Activated CD8-positive, alpha-beta memory T cell treated with anti-CD3 and anti-CD28 coated beads for 48 hours (primary cell): ENCODE data around the gene KCTD2.
"Not testable (repeated sequence)": the region's sequence is repeated elsewhere in the genome, so short reads cannot be mapped to it uniquely, and the experiment has no call there.

Experiments used
- DNase-seq, 3 experiments: peaks; one replicate each; pipeline ENCODE4 v3.0.0-alpha.2; 2020; ENCODE audit warnings: low read depth in 2 of 3, low spot score in 2 of 3

Gene KCTD2

DNA sequence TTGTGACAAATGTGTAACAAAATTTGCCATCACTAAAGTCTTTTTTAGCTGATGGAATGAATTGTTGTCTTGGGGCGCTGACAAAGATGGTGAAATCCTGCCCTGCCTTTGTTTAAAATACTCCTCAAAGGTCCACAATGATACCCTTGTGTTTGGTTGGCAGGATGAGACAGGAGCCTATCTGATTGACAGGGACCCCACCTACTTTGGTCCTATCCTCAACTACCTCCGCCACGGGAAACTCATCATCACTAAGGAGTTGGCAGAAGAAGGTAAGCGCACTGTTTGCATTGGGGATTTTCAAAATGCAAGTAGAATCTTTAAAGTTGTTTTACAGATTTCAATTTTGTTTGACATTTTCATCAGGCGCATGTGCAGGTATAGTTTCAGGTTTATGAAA lies 2.0 kb downstream of the KCTD2 start:
- DNase-seq = no peak

DNA sequence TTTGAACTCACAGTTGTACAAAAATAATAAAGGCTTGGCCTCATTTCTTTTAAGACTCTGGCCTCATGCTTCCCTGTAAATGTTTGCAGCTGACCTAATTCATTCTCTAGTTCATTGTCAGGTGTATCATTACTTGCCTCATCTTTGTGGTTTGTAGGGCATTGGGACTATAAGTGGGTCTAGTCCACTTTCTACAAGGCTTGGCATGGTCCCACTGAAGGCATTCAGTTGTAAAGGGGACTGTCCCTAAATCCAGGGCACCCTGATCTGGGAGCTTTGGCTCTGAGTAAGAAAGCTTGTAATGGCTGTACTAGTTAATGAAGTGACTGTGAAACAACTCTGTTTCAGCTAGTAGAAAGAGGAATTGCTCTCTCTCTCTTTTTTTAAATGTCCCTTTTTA lies 2.7 kb downstream of the KCTD2 start:
- DNase-seq = no peak

DNA sequence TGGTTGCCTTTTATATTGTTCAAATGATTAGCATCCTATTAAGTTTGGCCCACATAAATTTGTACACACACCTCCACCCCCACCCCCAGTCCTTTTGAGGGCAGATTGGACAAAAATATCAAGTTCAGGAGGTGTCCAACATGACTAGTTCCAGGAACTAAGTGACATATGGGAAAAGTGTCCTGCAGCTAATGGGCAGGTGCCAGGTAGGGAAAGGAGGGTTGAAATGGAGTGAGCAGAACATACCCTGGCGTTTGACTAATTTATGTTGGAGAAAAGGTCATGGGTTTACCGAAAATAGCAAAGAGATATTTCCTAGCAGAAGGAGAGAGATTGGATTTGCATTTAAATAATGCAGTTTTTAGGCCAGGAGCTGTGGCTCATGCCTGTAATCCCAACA lies 4.9 kb downstream of the KCTD2 start:
- no peak for DNase-seq

DNA sequence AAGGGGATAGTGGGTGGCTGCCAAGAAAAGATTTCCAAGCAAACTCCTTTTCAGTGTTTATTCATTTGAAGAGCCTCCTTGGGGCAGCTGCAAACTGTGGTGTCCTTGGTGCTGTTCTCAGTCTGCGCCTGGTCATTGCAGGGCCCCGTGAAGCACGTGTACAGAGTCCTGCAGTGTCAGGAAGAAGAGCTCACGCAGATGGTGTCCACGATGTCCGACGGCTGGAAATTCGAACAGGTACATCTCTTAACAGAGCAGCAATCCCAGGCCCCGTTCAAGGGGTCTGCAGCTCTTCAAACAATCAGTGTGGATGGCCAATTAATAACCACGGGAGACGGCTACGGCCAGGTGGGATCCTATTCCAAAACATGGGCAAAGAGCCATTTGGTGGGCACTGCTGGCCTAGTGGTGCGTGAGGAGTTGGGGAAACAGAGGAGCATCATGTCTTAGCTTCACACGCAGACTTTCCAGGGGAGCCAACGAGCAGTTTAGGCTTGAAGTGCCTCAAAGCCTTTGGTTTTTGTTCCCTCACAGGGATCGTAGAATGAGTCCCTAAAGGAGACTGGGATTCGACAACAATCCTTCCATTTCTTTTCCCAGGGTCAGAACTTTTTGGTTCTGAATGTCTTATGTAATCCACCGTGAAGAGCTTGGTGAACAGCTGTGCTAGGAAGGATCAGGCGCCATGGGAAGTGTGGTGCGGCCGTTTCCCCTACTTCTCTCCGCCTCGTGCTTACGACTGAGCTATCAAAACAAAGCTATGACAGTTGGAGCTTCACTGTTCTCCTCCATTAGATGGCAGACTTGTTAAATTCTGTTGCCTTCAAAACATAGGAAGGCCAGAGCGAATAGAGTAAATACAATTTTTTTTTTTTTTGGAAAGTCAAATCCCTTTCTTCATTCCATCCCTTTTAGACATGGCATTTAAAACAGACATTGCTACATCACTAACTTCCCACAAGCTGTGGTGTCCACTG lies 12.6 kb downstream of the KCTD2 start:
- DNase-seq = no peak

DNA sequence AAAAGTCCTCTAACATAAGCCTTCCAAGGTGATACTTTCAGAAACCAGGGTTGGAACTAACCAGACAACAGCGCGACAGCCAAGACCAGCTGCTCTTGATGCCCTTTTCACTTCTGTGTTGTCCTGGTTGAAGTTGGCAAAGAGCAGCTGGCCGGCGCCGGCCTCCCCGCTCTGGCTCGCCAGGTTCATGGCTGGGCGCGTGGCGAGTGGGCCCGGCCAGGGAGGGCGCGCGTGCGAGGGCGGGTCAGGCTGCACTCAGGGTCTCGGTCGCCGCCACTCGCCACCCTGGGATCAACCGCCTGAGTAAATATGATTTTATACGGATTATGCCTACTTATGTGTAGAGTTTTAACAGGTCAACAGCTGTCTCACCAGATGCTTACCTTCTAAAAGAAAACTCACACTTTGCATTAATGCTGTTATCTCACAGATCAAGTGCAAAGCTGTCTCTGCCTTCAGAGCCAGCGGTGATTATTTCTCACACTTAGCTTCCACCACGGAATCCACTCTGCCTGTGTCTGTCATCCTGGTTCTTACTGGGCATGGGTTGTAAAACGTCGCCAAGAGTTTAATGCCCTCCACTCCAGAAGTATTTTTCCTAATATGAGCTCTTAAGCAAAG lies 13.5 kb downstream of the KCTD2 start:
- DNase-seq = no peak

DNA sequence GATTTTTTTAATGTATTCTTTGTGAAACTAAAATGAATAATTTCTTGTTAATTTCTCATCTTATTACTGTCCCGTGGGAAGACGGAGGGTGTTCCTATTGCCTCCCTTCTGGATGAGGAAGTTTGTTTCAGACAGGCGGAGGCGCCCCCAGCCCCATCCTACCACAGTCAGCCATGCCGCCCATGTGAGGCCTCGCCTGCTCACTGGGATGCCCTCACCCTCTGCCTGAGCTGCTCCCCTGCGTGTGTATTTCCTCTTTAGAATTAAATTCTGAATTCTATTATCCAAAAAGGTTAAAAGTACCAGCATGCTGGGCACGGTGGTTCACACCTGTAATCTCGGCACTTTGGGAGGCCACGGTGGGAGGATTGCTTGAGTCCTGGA lies 14.0 kb downstream of the KCTD2 start:
- DNase-seq = no peak

DNA sequence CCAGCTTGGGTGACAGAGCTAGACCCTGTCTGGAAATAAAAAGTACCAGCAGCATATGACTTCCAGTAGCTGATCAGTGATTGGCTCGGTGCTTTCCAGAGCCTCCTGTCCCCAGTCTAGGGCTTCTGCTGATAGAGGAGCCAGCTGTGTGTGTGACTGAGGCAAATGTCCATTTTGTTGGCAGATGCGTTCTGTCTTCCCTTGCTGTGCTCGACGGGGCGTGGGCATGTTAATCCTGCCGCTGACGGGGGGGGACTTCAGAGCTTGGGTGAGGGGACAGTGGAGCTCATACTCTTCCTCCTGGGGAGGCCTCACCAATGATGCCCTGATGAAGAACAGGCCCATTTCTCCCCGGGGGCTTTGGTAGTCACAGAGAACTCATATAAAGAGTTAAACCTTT lies 14.6 kb downstream of the KCTD2 start:
- DNase-seq = no peak

DNA sequence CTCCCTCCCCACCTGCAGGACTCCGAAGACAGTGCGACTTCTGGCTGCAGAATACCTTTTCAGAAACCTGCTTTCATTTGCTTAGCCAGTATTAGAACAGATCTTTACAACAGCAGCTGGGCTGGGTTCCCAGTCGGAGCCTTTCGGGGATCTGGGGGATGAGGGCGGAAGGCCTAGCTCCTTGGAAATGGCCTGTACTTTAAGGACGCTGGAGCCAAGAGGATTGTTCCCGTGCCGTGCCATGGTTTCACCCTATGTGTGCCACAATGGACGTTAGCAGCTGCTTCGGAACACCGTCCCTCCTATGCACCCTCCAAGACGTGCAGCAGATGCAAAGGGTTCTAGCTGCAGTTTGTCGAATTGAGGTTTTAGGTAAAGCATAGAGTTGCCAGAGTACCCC lies 16.2 kb downstream of the KCTD2 start:
- no peak for DNase-seq

DNA sequence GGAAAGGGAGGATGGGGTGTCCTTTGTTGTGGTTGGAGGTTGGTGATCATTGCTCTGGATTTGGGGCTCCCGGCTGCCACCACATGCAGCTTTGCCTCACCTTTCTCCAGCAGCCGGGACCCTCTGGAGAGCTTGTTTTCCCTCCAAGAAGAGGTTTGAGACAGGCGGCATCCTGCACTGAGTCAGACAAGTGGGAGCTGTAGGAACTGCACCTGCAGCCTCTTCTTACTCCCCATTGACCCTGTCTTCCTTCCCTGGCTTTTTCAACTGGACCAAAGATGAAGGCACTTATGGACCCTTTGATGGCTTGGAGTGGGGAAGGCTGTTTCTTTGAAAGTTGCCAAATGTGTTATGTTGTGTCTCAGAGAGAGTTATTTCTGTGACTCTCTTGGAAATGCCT lies 16.6 kb downstream of the KCTD2 start:
- no peak for DNase-seq

DNA sequence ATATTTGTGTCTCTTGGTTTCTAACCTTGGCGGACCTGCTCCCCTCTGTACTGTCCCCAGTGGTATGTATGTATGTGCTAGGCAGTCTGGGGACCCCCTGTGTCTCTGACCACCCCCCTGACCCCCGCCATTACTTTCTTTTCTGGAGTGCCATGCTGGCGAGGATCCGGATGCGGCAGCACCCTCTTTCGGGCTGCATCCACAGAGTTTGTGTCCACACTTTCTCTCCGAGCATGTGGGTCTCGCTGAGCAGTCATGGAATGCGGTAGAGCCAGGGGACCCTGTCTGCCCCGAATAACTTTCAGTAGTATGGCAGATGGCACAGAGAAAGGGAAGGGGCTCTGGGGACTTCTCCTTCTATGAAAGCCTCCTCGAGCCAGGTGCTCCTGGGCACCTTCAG lies 17.0 kb downstream of the KCTD2 start:
- DNase-seq = no peak

DNA sequence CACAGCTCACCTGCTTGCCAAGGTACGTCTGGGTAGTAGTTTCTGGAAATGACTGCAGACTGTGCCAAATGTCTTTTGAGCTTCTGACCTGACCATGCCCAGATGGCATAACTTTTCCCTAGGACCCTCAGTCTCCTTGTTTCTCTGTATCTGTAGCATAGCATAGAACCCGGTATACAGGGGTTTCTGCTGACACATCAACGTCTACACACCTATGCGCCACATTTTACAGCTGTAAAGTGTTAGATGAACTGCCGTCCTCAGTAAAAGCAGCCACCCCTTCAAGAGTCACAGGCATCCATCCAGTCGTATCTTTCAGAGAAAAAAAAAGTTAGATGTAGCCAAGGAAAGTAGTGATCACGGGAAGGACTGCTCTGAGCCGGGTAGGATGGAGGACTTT lies 17.4 kb downstream of the KCTD2 start:
- DNase-seq = no peak

DNA sequence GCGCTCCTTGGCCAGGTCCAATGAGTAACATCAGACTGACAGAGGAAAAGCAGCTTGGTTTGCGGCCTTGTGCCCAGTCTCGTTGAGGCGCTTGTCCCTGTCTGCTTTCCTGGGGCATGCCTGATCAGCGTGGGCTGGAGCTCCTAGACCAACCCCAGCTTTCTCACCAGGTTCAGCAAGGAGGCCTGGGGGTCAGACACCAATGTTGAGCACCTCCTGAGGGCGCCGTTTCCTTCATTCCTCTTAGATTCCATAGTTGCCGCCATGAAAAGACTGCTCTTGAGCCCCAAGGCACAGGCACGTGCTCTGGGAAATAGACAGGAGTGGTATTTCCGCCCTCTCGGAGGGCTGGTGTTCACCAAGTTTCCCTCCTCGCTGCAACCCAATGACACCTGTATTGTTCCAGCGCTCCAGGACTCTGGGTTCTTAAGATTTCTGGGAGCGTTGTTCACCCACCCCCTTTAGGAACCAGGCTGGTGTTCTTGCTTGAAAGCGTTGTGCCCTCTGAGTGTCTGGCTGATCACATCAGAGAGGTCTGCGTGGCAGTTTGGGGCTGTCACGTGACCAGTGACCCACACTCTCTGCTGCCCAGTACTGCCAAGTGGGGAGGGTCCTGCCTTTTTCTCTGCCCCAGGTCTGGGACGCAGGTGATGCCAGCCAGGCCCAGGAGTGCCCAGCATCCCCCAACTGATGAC lies 18.0 kb downstream of the KCTD2 start:
- no peak for DNase-seq

DNA sequence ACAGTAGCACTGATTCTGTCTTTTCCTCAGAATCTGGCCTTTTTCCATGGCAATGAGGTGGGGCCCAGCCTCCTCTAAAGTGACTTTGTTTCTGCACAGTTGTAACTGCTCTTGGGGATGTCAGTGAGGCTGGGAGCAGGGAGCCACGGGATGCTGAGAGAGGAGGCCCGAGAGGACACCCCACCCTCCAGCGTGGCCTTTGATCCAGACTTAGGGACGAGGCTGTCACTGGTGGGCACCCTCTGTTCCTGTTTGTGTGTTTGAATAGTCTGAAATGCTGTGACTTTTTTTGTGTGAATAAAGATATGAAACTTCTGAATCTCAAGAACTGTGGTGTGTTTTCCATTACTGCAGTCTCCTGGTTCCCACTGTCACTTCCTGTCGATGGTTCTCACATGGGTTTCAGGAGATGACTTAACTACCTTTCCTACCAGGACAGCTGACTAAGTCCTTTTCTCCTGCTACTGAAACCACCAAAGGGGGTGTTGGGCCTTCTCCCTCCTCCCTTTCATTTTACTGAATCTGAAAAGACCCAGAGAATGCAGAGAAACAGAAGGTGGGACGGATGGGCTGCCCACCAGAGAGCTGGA lies 18.6 kb downstream of the KCTD2 start:
- no peak for DNase-seq

DNA sequence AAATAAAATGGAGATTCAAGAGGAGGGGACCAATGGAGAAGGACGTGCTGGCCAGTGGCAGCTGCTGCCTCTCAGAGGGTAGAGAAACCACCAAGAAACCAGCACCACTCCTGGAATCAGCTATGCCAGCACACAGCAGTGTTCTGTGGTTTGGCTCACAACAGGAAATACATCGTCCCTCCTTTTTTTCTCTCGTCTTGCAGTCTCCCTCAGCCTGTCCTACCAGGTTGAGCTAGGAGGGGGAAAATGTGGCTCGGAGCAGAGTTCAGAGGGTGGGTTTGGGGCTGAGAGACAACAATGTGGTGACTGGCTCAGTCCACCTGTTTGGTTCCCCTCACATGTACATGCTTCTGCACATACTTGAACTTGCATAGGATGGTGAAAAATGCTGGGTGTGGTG lies 20.8 kb downstream of the KCTD2 start:
- no peak for DNase-seq

DNA sequence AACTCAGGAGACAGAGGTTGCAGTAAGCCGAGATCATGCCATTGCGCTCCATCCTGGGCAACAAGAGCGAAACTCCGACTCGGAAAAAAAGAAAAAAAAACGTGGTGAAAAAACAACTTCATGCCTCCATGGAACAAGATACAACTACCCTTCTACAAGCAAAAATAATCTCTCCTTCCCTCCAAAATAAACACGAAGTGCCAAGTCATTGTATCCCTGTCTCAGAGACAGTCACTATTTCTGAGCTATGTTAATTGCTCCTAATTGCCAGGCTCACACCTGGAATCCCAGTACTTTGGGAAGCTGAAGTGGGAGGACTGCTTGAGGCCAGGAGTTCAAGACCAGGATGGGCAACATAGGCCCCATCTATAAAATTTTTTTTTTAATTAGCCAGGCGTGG lies 21.7 kb downstream of the KCTD2 start:
- DNase-seq = no peak

DNA sequence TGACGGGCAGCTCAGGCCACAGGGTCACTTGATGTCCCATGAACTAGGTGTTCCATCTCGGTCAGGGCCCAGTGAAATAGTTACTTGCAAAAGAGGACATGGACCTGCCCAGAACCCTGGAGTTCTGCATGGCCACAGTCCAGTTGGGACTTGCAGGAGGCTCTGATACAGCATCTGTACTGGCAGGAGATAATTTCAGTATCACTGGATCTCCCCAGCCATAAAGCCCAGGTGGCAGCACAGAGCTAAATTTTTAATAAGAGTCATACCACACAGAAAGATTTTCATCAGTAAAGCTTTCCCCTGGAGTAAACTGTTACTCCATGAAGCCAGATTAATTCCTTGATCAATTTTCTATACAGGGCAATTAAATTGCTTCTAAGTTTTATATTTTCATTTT lies 22.8 kb downstream of the KCTD2 start:
- DNase-seq = no peak

DNA sequence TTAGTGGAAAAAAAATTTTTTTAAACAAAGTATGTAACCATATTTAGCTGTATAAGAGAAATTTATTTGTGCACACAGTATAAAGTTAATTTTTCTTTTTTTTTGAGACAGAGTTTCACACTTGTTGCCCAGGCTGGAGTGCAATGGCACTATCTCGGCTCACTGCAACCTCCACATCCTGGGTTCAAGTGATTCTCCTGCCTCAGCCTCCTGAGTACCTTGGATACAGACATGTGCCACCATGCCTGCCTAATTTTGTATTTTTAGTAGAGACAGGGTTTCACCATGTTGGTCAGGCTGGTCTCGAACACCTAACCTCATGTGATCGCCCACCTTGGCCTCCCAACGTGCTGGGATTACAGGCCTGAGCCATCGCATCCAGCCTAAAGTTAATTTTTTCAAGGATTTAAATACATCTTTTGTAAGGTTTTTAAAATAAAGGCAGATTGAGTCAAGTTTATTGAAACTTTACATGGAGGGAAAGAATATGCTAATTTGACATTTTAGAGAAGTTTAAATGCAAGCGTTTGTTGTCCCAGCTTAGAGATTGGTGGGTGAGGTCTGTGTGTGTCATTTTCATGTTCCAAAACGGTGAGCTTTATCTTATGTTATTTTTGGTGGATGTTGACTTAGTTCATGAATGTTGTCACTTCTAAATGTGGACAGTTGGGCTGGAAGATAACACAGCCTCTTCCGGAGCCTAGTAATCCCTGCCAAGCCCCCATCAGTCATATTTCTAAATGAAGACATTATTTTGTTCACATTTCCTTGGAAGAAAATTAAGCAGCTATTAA lies 24.6 kb downstream of the KCTD2 start:
- not testable (repeated sequence) for DNase-seq

DNA sequence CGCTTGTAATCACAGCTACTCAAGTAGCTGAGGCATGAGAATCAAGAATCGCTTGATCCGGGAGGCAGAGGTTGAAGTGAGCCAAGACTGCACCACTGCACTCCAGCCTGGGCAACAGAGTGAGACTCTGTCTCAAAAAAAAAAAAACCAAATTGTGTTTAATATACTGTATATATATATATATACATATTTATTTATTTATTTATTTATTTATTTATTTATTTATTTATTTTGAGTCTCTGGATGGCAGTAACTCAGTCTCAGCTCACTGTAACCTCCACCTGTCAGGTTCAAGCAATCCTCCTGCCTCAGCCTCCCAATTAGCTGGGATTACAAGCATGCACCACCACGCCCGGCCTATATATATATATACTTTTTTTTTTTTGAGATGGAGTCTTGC lies 25.9 kb downstream of the KCTD2 start:
- not testable (repeated sequence) for DNase-seq

DNA sequence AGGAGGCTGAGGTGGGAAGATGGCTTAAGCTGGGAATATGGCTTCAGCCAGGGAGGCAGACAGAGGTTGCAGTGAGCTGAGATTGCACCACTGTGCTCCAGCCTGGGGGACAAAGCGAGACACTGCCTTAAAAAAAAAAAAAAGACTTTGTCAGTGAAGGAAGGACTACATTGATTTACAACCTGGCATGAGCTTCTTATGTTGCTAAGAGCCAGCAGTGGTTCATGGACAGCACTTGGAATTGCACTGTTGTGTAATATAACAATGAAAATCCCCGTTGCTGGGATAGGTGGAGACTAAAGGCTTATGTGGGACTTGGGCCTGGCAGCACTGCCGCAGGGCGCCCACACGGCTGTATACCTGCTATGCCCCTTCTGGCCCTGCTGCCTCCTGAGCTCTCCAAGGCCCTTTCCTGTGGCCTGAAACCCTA lies 26.6 kb downstream of the KCTD2 start:
- DNase-seq = no peak

DNA sequence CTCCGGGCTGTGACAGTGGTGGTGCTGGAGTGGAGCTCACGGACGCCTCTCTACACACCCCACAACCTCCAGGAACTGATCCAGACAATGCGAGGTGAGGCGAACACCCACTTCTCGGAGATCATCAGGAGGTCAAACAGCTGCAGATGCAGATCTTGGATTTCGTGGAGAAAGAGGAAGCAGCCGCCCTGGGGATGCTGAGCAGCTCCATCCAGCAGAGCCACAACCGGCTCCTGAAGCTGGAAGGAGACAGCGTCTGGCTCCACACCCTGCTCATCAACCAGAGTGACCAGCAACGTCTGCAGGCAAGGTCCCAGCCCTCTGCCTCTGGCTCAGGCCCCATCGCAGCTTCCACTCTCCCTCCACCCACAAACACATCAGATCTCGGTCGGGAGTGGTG lies 27.5 kb downstream of the KCTD2 start:
- DNase-seq = no peak
